K562 (cell line): ENCODE data around the gene GAB2. TPM values are rescaled to one million over a fixed set of nuclear protein-coding genes. Genes with fewer than 3 reads are reported as not detected.

Experiments
- ATAC-seq: fragments of 200-7000 bp; cut with Tn5 transposase; 3 replicates; pipeline ENCODE4 v1.9.1; 2020; ENCODE audit warnings: moderate library complexity
- BruUV-seq: library from RNA; stranded (reverse); fragments of 400-500 nt; replicated peaks from 2 replicates; lab custom pipeline; 2021; lab: Mats Ljungman, UMichigan
- CTCF ChIA-PET: fragments of 300-600 bp; formaldehyde crosslinking; extraction: SDS; loops from one replicate; lab custom pipeline; 2021; ENCODE audit warnings: low intra/inter-chr PET ratio; lab: Yijun Ruan, JAX
- POLR2A ChIA-PET: fragments of 300-600, 350-650 bp; sonication (Branson Sonifier 250); formaldehyde crosslinking; extraction: SDS; loops from one replicate; lab custom pipeline; 2021; ENCODE audit warnings: antibody characterized with exemption, inconsistent platforms; lab: Yijun Ruan, JAX
- DNase-seq, 4 experiments: peaks; one replicate each; pipeline versions ENCODE4 v3.0.0 to v3.0.0-alpha.2; 2011 to 2018; ENCODE audit warnings: low spot score in 3 of 4, mixed read lengths in 3 of 4; ENCODE audit errors: extremely low read depth in 1 of 4
- FAIRE-seq: peaks from 2 replicates; lab custom pipeline; 2011; peaks lifted over from hg19 to GRCh38; lab: Jason Lieb, UNC
- H2AFZ ChIP-seq: 2 replicates; pipeline ENCODE4 v1.6.0; 2011; ENCODE audit warnings: low read depth, low read length, control low read depth, inconsistent platforms
- H3K27ac ChIP-seq: fragments of 200-600 bp; 3 replicates; pipeline ENCODE4 v1.8.0; 2011; ENCODE audit warnings: low read depth, mild to moderate bottlenecking, control low read depth, inconsistent platforms, low read length, moderate library complexity, mixed read lengths; ENCODE audit errors: extremely low read depth
- H3K27me3 ChIP-seq, 2 experiments: fragments of 300-600 bp in 1 of 2; 2 replicates in 1 of 2; 3 replicates in 1 of 2; pipeline versions ENCODE4 v1.6.0 to v1.8.0; 2011; ENCODE audit warnings: inconsistent platforms in 2 of 2, low read length in 2 of 2, mild to moderate bottlenecking in 1 of 2, mixed read lengths in 1 of 2, moderate library complexity in 1 of 2; ENCODE audit not compliant: control insufficient read depth in 2 of 2, insufficient read depth in 2 of 2
- H3K36me3 ChIP-seq: fragments of 300-600 bp; 3 replicates; pipeline ENCODE4 v1.8.0; 2011; ENCODE audit warnings: mild to moderate bottlenecking, low read length, inconsistent platforms; ENCODE audit not compliant: control insufficient read depth, insufficient read depth
- H3K4me1 ChIP-seq, 2 experiments: fragments of 200-600 bp in 1 of 2; replicated peaks in 1 of 2; 2 replicates in 1 of 2; 3 replicates in 1 of 2; pipeline versions ENCODE4 v1.5.1 to v1.8.0; 2011; ENCODE audit warnings: inconsistent platforms in 2 of 2, low read length in 2 of 2, mild to moderate bottlenecking in 1 of 2, mixed read lengths in 1 of 2, moderate library complexity in 1 of 2; ENCODE audit not compliant: control insufficient read depth in 2 of 2, insufficient read depth in 2 of 2
- H3K4me2 ChIP-seq: 2 replicates; pipeline ENCODE4 v1.6.1; 2011; ENCODE audit warnings: low read length, control low read depth, inconsistent platforms, mixed read lengths; ENCODE audit not compliant: insufficient read depth
- H3K4me3 ChIP-seq: fragments of 200-600 bp; sonication (generic), shearing (Covaris generic); 2 replicates; pipeline ENCODE4 v1.5.1; 2016; ENCODE audit warnings: control low read depth, inconsistent platforms
- H3K79me2 ChIP-seq: fragments of 200-600 bp; 3 replicates; pipeline ENCODE4 v1.8.0; 2011; ENCODE audit warnings: low read length, inconsistent platforms; ENCODE audit not compliant: control insufficient read depth, insufficient read depth
- H3K9ac ChIP-seq, 2 experiments: 2 replicates each; pipeline versions ENCODE4 v1.6.0 to v1.6.1; 2011; ENCODE audit warnings: low read depth in 2 of 2, low read length in 2 of 2, control low read depth in 1 of 2, inconsistent platforms in 1 of 2, mild to moderate bottlenecking in 1 of 2, mixed read lengths in 1 of 2; ENCODE audit not compliant: insufficient read depth in 1 of 2
- H3K9me1 ChIP-seq: one replicate; pipeline ENCODE4 v1.6.0; 2011; ENCODE audit warnings: inconsistent platforms, mild to moderate bottlenecking, low read length, moderate library complexity; ENCODE audit not compliant: control insufficient read depth, insufficient read depth
- H3K9me3 ChIP-seq: replicated peaks from 2 replicates; pipeline ENCODE4 v1.5.1; 2011; ENCODE audit warnings: low read depth, low read length, inconsistent platforms; ENCODE audit not compliant: control insufficient read depth, insufficient read depth
- H4K20me1 ChIP-seq: replicated peaks from 2 replicates; pipeline ENCODE4 v1.6.1; 2011; ENCODE audit warnings: low read length, inconsistent platforms, mixed read lengths; ENCODE audit not compliant: control insufficient read depth, insufficient read depth
- CC2D1A ChIP-seq: fragments of 450-650 bp; IDR thresholded peaks from 2 replicates; pipeline ENCODE4 v1.6.1; 2017; ENCODE audit warnings: mild to moderate bottlenecking
- ESRRB ChIP-seq: fragments of 250-450 bp; sonication (Bioruptor Pico); IDR thresholded peaks from 2 replicates; pipeline ENCODE4 v1.5.0; 2020; ENCODE audit warnings: mild to moderate bottlenecking, moderate library complexity, borderline replicate concordance
- LEF1 ChIP-seq: fragments of 450-650 bp; IDR thresholded peaks from 2 replicates; pipeline ENCODE4 v1.6.1; 2016; ENCODE audit warnings: mild to moderate bottlenecking
- NFE2 ChIP-seq: IDR thresholded peaks from 2 replicates; pipeline ENCODE4 v1.6.1; 2014; ENCODE audit warnings: antibody characterized with exemption, low read depth
- NFRKB ChIP-seq: fragments of 450-650 bp; IDR thresholded peaks from 2 replicates; pipeline ENCODE4 v1.6.1; 2016; ENCODE audit warnings: low read depth
- PHF8 ChIP-seq: fragments of 200-600 bp; sonication (generic); IDR thresholded peaks from 2 replicates; pipeline ENCODE4 v1.6.1; 2012; ENCODE audit warnings: mixed run types, mild to moderate bottlenecking, inconsistent platforms, low read length, moderate library complexity, borderline replicate concordance
- POLR2AphosphoS2 ChIP-seq: IDR thresholded peaks from 2 replicates; pipeline ENCODE4 v1.6.1; 2012; ENCODE audit warnings: low read length, improper control_type of control experiment
- PRPF4 ChIP-seq: fragments of 200-400 bp; formaldehyde crosslinking; IDR thresholded peaks from one replicate; pipeline ENCODE4 v1.6.1; 2017; ENCODE audit warnings: low read length, low read depth, mild to moderate bottlenecking; ENCODE audit not compliant: insufficient read depth, poor library complexity, severe bottlenecking
- TEAD1 ChIP-seq, 2 experiments: fragments of 450-650 bp in 1 of 2; sonication (generic) in 1 of 2; formaldehyde crosslinking; IDR thresholded peaks; 2 replicates each; pipeline versions ENCODE4 v1.4.0 to v1.8.0; 2020 to 2022; ENCODE audit warnings: mild to moderate bottlenecking in 2 of 2, missing genetic modification reagents in 1 of 2
- ZNF217 ChIP-seq: sonication (generic); formaldehyde crosslinking; IDR thresholded peaks from 2 replicates; pipeline ENCODE4 v1.8.0; 2022; ENCODE audit warnings: mild to moderate bottlenecking, missing genetic modification reagents
- ZNF3 ChIP-seq: fragments of 250-450 bp; sonication (Bioruptor Pico); IDR thresholded peaks from 2 replicates; pipeline ENCODE4 v1.5.0; 2021; ENCODE audit warnings: mild to moderate bottlenecking, moderate library complexity
- WGBS: fragments of 100-300 bp; shearing (Covaris generic); methylation state at CpG from one replicate; pipeline ENCODE4 v1.1.6; 2016; ENCODE audit warnings: low coverage, mixed read lengths; ENCODE audit not compliant: insufficient coverage; ENCODE audit errors: missing lambda C conversion rate; 5-methylcytosine and 5-hydroxymethylcytosine counted together
- in situ Hi-C: fragments of 300-500 bp; cut with MboI; formaldehyde crosslinking; loops from 4 replicates; pipeline ENCODE4 v1.15.0; 2018; ENCODE audit warnings: inconsistent platforms, mixed read lengths
- intact Hi-C: fragments of 100-400 bp; cut with micrococcal nuclease; formaldehyde crosslinking; loops from 2 replicates; pipeline ENCODE4 v1.14.2; 2022
- polyA plus RNA-seq, 8 experiments: library from polyadenylated mRNA; depleted of rRNA in 4 of 8; stranded (reverse) in 5 of 8; unstranded in 3 of 8; fragments of >200 nt; fragmentation: Nextera tagmentation in 2 of 8; fragmentation: Illumina TruSeq in 1 of 8; extraction: Ambion mirVana in 2 of 8; extraction: Trizol in 1 of 8; gene quantifications; 2 replicates each; pipeline versions ENCODE4 v1.2.1 to v1.2.3, GENCODE V29; 2011 to 2014; ENCODE audit warnings: inconsistent platforms in 1 of 8, missing spikeins in 1 of 8
- total RNA-seq, 7 experiments: library from RNA; depleted of rRNA in 6 of 7; stranded (reverse); fragments of >200 nt in 6 of 7; fragmentation: Illumina TruSeq in 2 of 7; extraction: Trizol in 2 of 7; gene quantifications; 2 replicates each; pipeline versions ENCODE4 v1.2.1 to v1.2.3, GENCODE V29; 2011 to 2021; ENCODE audit warnings: low replicate concordance in 1 of 7
- TF ChIP-seq, protein P1 (sequence below): fragments of 450-650 bp; formaldehyde crosslinking; IDR thresholded peaks from 2 replicates; pipeline ENCODE4 v1.4.0; 2020; ENCODE audit warnings: mild to moderate bottlenecking, moderate library complexity
- TF ChIP-seq, protein P2 (sequence below): fragments of 450-650 bp; IDR thresholded peaks from 2 replicates; pipeline ENCODE4 v1.6.1; 2018; ENCODE audit not compliant: partially characterized antibody
- TF ChIP-seq, protein P3 (sequence below): fragments of 450-650 bp; IDR thresholded peaks from 2 replicates; pipeline ENCODE4 v1.6.1; 2016; ENCODE audit warnings: antibody characterized with exemption

Gene GAB2
- total and polyA plus RNA-seq, 9 of the 15 experiments (the other 6 are each of a cell fraction or from before 2014, with no cell fraction given): 2.3 to 35.2 (median 16.1) TPM

- Histone ChIP-seq H2AFZ (0 out of 2 replicates have a peak overlapping the region, but pooled peaks have one; percentile 28), H3K79me2 (no peaks in the 10 kb centered on the region), H3K4me1 (peaks cover 14 to 28% of the 10 kb centered on the region in 2 experiments; a peak in 4 of 5 replicates), H3K4me3 (no peak overlapping the region), H3K27me3 (no peaks in the 10 kb centered on the region), H3K9me3 (no peaks in the 10 kb centered on the region), H4K20me1 (no peaks in the 10 kb centered on the region), H3K9ac (no peak overlapping the region), H3K4me2 (no peak overlapping the region), H3K9me1 (no peaks in the 10 kb centered on the region), H3K27ac (no peak overlapping the region), H3K36me3 (peaks cover 4% of the 10 kb centered on the region; the same call in 1 of the 3 replicates)
- intact Hi-C loops: no loop called here
- ATAC-seq (peak; percentile 64), DNase-seq (peak in 1 of 4 experiments; percentile 44), FAIRE-seq (no peak)
- in situ Hi-C loops: no loop called here
- WGBS: 60% methylated on average over 3 of the region's 4 CpGs
- CTCF ChIA-PET: interaction anchor here (3.7 kb wide), 1 partner anchor 203 kb away, joined by 18 read pairs; no protein-coding TSS in a partner anchor
- POLR2A ChIA-PET: interaction anchor here (1.7 kb wide), 1 partner anchor 10 kb away, joined by 3 read pairs; no protein-coding TSS in a partner anchor
- BruUV-seq: no TSS peak
- TF ChIP-seq CC2D1A (peak; percentile 56; the same call in 1 of the 2 replicates), PRPF4 (no peak), NFRKB (no peak), LEF1 (no peak), POLR2AphosphoS2 (no peak), ZNF217 (CRISPR knock-in tag) (no peak), PHF8 (no peak), NFE2 (no peak), ESRRB (CRISPR knock-in tag) (no peak), TEAD1 (CRISPR knock-in tag; IDR thresholded peaks at IDR 0.05) (no peak), ZNF3 (no peak)
- TF ChIP-seq, protein P1, sequence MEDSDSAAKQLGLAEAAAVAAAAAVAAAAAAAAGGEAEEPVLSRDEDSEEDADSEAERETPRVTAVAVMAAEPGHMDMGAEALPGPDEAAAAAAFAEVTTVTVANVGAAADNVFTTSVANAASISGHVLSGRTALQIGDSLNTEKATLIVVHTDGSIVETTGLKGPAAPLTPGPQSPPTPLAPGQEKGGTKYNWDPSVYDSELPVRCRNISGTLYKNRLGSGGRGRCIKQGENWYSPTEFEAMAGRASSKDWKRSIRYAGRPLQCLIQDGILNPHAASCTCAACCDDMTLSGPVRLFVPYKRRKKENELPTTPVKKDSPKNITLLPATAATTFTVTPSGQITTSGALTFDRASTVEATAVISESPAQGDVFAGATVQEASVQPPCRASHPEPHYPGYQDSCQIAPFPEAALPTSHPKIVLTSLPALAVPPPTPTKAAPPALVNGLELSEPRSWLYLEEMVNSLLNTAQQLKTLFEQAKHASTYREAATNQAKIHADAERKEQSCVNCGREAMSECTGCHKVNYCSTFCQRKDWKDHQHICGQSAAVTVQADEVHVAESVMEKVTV (CRISPR knock-in tag): no peak
- TF ChIP-seq, protein P2, sequence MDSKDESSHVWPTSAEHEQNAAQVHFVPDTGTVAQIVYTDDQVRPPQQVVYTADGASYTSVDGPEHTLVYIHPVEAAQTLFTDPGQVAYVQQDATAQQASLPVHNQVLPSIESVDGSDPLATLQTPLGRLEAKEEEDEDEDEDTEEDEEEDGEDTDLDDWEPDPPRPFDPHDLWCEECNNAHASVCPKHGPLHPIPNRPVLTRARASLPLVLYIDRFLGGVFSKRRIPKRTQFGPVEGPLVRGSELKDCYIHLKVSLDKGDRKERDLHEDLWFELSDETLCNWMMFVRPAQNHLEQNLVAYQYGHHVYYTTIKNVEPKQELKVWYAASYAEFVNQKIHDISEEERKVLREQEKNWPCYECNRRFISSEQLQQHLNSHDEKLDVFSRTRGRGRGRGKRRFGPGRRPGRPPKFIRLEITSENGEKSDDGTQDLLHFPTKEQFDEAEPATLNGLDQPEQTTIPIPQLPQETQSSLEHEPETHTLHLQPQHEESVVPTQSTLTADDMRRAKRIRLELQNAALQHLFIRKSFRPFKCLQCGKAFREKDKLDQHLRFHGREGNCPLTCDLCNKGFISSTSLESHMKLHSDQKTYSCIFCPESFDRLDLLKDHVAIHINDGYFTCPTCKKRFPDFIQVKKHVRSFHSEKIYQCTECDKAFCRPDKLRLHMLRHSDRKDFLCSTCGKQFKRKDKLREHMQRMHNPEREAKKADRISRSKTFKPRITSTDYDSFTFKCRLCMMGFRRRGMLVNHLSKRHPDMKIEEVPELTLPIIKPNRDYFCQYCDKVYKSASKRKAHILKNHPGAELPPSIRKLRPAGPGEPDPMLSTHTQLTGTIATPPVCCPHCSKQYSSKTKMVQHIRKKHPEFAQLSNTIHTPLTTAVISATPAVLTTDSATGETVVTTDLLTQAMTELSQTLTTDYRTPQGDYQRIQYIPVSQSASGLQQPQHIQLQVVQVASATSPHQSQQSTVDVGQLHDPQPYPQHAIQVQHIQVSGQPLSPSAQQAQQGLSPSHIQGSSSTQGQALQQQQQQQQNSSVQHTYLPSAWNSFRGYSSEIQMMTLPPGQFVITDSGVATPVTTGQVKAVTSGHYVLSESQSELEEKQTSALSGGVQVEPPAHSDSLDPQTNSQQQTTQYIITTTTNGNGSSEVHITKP: no peak
- TF ChIP-seq, protein P3, sequence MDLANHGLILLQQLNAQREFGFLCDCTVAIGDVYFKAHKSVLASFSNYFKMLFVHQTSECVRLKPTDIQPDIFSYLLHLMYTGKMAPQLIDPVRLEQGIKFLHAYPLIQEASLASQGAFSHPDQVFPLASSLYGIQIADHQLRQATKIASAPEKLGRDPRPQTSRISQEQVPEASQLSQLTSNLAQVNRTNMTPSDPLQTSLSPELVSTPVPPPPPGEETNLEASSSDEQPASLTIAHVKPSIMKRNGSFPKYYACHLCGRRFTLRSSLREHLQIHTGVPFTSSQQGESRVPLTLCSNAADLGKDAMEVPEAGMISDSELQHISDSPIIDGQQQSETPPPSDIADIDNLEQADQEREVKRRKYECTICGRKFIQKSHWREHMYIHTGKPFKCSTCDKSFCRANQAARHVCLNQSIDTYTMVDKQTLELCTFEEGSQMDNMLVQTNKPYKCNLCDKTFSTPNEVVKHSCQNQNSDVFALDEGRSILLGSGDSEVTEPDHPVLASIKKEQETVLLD: no peak
These were observed 14.5 kb upstream of the GAB2 start for GRCh38 chr11:78432058-78432515.
